ENCODE measurements around the gene MYO5B.
"Not testable (repeated sequence)": the region's sequence is repeated elsewhere in the genome, so short reads cannot be mapped to it uniquely, and the experiment has no call there.

The MYO5B gene

DNA sequence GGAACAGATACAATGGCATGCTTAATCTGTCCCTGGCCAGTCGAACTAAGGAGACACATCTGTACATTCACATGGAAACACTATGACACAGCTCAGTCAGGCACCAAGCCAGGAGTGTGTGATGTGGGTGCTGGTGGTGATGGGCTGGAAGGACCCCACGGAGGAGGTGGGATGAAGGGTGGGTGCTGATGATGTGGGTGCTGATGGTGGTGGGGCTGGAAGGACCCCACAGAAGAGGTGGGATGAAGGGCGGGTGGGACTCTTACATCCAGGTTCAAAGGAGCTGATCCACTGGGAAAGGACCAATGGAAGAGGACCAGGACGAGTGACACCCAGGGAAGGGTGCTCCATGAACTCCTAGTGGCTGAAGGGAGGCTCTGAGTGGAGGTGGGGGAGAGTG lies 346.8 kb downstream of the MYO5B start:
- DNase-seq, result no peak

DNA sequence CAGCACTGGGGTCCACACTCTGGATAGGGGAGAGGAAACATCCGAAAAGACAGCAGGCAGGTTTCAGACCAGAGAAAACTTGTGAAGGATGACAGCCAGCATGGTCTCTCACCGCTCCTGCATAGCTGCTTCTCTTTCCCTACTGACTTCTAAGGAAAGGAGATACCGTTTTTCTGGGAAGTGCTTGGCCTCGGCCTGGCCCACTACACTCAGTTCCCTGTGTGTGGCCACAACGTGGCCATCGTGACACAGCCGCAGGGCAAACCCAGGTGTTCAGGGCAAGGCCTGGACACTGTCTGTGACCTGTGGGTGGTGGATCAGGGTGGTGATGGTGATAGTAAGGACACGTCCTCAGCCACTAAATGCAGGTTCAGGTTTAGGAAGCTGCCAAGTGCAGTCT lies 347.4 kb downstream of the MYO5B start:
- DNase-seq, result no peak

DNA sequence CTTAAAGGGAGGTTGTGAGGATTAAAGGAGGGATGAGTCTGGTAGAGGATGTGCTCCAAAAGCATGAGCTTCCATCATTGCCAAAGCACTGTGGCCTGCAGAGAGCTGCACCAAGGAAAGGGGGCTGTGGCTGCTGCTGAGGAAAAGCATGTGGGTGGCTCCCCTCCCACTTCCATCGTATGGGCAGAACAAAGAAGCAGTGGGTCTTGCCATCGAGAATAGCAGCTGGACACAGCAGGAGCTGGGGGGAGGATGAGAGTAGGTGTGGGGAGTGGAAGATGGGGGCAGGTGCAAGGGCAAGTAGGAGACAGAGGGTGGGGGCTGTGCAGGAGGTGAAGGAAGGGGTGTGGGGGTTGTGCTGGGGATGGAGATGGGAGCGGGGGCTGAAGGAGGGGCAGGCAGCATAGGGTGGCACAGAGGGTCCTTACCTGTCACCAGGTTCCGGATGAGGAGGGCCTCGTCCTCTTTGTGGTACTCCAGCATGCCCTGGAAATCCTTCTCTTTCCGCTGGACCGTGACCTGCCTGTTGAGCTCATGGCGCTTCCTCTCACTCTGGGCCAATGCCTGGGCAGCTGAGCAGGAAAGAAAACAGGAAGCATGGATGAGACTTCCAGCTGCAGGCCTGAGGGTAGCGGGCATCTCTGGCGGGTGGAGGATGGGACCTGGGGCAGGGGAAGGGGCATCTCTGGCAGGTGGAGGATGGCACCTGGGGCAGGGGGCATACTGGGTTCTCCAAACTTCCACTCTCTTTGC lies 348.1 kb downstream of the MYO5B start:
- no peak for DNase-seq

DNA sequence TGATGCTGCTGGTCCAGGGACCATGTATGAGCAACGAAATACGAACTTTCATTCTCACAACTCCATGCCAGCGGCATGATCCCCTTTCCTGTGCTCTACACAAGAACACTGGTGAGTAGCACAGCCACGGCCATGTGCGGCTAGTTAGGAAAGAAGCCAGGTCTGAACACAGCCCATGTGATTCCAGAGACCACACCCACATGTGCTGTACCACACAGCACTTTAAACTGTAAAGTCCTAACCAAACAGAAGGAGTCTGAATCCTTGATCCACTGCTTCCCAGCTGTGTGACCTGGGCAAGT lies 348.6 kb downstream of the MYO5B start:
- DNase-seq, result peak; percentile 57

DNA sequence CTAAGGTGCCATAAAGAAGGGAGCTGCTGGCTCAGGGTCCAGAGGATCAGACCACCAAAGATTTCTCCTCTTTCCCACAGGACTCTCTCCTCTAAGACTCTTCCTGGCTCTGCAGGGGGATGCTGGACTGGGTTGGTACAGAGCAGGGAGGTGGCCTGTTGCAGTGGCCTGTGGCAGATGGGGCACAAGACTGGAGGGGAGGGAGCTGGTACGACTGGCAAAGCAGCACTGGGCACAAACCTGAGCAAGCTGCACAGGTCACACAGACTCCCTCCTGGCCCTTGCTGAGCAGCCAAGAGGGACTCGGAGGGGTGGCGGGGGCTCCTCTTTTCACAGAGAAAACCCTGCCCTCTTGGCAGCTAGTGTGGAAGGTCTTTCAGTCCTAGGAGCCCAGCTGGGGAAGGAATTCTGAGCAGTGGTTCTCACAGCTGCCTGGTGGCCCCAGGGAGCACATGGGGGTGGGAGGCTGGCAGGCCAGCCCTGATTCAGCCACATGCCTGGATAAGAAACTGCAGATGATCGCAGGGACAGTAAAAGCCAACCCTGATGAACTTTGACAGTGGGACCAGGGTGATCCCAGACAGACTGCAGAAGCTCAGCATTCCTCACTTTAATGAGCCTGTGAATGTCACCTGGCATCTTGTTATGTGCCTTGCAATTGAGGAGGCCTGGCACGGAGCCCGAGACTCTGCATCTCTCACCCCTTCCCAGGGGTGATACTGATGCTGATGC lies 349.2 kb downstream of the MYO5B start:
- no peak for DNase-seq

DNA sequence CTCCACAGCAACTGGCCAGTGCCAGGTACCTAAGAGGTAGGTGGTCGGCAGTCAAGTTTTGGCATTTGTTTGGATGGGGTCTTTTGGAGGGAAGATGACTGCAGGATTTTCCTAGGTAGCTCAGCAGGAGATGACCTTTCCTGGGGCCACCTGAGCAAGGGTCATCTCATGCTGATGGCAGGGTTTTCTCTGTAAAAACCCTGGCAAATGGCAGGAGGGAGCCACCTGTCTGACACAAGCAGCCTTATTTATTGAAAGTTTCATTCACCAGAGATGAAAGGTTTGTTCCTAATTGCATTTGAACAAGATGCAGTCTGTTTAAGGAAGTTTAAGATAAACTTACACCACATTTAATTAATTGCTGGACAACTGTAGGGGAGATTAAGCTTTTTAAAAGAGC lies 350.0 kb downstream of the MYO5B start:
- DNase-seq, result no peak

DNA sequence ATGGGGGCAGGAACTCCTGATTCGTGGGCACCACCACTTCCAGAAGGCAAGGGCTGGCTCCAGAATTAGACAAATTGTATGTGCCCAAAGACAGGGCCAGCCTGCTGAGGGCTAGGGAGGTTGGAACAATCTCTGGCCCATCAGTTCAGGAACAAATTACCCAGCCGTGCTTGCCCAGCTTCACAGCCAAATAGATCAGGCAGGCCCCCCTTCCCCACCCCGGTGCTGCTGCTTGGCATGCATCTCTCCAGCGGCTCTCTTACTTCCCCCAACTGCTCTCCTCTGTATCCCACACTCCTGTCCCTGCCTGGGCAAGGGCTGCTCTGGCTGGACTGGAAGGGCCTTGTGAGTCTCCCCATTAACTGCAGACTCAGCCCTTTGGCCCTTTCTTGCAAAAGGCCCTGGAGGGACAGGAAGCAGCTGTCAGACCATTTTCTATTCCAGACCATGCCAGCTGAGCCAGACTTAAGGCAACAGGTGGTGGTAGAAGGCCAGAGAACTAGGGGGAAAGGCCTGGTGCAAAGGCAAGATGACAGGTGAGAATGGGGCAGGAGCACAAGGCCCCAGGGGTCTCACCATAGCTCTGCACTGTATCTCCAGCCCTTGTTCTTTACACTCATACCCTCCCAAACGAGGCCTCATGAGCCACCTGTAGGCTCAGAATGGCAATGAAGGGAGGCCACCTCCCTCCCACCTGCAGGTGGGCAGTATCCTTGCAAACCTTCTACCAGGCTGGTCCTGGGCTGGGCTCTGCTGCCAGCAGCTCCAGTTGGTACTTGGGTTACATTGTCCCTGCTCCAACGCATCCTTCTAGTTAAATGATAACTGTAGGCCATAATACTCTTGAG lies 350.9 kb downstream of the MYO5B start:
- no peak for DNase-seq

DNA sequence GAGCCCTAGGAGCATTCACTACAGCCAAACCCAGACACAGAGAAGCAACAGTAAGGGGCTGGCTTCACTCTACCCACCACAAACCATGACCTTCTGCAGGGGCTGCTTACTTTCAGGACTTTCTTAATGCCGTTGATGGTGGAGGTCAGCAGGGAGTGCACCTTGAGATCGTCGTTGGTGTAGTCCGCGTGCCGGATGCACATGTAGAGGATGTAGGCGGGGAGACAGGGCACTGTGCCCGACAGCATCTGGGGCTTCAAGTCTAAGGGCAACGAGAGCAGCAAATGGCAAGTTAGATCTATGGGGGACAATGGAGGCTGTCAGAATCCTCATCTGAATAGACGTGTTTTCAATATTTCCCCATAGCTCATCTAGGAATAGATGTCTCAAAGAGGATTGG lies 351.8 kb downstream of the MYO5B start:
- no peak for DNase-seq

DNA sequence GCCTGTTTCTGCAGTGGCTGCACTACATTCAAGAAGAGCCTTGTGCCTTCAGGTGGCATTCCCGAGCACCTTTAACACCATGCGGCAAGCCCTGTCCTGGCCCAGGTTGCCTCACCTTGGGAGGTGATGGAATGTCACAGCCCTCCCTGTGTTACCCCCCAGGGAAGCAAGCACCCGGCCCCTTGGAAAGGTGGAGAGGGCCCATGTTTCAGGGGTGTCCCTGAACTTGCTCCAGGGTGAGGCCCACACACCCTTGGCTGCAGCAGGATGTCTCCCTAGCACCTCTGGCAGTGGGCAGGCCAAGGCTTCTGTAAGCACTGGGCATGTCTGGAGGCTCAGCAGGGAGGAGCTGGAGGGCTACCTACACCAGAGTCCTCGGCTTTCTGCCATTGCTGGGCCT lies 352.3 kb downstream of the MYO5B start:
- DNase-seq, result no peak

DNA sequence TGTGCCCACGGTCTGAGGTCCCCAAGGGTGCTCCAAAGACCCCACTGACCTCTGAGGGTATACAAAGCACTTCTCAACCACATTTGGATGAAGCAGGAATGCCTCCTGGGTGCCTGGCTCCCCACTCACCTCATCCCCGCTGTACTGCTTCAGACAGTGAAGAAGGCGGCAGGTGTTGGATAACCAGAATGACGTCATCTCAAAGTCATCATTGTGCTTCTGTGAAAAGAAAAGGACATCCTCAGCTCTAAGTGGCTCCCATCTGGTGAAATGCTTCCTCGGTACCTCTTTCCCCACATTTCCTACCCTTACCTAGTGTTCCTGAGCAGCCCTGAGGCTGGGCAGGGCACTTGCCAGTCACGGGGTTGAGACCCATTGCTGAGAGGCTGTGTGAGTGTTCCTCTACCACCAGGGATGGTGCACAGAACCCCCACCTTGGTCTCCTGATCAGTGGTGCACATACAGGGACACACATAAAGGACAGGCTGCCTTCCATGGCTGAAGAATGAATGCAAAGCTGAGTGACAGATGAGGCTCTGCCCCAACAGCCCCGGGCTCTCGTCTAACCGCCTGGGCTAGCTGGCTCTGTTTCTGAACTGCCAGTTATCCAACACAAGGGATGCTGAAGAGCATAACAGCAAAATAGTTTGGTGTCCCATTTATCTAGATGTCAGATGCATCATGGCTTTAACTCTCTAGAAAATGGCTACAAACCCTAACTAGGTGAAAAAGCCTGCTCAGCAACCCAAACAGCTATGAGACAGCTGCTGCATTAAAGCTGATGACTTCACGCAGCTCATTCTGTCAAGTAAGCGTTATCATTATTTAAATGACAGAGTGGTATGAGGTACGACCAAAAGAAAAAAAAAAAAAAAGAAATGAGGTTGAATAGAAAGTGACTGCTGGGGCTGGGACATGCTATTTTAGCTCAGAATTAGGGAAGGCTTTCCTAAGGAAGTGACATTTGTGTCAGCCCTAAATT lies 353.4 kb downstream of the MYO5B start:
- DNase-seq, result no peak

DNA sequence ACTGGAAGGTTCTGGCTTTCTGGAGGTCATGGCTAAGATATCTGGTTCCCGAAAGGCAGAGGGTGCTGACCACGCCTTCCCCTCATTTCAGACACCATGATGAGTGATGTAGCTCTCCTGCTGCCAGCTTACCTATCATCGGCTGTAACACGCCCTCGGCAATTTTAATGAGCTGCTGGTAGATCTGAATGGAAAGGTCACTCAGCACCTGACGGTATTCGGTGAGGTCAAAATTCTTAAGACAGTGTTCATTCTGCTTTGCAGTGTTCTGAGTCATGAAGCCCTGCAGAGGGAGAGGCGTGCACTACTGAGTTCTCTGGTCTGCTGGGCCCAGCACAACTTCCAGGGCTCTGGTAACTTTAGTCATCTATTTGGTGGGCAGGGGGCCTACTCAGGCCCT lies 355.9 kb downstream of the MYO5B start:
- peak; percentile 24 for DNase-seq

DNA sequence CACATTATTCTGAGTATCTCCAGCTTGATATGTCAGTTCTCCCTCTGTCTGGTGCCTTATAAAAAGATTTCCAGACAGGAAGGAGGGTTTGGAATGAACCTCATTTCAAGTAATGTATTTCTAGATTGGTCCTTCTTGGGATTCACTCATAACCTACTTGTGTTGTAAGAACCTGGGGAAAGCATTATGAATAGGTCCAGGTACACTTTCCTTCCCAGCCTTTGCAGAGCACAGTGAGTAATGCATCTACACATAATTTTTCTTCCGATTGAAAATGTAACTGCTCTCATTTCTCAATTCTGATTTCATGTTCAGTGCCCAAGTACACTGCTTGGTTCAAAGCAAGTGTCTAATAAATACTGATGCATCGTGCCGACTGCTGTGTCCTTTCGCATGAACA lies 356.6 kb downstream of the MYO5B start:
- DNase-seq, result no peak

DNA sequence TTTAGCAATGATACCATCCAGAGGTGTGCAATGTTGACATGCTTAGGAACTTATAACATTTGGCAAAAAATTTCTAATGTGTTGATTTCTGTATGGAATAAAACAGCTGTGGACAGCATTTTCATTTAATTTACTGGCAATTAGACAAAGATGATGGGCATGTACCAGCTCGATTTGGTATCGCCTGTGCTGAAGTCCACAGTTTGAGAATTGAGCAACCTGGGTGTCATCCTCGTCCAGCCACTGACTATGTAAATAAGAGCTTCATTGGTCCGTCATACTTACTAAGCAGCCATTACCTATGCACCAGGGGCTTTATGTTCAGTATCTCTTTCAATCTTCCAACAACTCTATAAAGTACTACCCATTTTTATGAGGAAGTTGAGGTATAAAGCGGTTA lies 357.1 kb downstream of the MYO5B start:
- DNase-seq, result no peak

DNA sequence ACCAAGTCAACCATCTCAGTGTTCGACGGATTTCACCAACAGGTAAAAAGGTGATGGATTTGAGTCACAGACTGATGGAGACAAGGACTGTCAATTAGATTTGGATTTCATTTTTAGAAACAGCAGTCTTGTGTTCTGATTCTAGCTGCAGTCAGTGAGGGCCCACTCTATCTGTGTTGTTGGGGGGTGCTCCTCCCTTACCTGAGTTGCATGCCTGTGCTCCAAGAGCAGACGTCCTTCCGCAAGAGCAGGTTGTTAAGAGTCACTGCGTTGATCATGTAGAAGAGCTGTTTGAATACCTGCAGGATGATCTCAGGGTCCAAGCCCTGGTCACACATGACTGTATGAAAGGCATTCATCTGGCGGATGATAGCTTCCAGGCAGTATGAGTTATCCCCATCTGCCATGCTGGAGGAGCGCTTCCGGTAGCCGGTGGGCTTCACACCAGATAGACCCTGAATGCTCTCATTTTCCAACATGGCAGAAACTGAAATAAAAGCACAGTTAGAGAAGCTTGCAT lies 357.6 kb downstream of the MYO5B start:
- not testable (repeated sequence) for DNase-seq

DNA sequence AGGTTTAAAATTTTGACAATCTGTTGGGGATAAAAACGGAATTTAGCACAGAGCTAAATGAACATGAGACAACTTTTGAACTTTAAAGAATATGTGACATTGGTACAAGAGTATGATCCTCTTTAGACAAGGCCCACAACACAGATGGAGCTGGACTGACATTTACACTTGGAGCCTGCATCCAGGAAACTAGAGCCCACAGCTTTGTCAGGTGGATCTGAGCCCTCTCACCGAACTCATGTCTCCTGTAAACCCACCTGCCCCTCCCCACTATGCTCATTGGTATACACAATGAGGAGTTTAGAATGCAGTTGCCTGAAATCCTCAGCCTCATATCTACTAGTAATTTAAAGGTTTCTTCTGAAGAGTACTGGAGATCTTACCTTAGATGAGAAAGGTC lies 359.5 kb downstream of the MYO5B start:
- no peak for DNase-seq

DNA sequence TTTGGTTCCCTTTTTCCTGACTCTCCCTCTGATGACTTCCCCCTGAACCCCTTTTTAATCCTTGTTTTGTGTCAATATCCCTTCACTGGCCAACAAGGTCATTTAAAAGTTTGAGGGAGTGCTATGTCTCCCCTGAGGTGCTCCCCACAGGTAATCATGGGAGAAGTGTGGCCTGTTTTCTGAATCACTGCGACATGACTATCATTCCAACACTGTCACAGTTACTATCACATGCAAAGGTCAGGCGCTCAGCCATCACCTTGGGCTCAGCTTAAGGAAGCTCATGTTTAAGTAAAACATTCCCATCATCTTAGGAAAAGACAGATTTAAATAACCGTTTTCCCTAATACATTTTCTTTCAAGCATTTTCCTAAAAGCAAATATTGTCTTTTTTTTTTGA lies 360.7 kb downstream of the MYO5B start:
- DNase-seq, result no peak

DNA sequence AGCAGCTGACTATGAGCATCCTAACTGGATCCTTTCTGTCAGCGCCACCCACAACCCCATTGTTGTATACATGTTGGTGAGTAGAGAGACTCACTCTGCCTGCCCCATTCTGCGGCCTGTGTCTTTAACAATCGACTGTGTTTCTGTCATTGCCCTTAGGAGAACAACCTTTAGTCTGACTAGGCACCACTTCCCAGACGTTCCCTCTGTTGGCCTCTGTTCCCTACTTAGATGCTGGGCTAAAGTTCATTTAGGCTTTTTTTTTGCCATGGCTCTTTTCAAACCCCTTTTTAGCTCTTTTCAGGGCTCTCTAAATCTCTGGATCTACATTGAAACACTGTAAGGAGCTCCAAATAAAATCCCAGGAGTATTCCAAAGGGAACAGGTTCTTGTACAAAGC lies 361.1 kb downstream of the MYO5B start:
- DNase-seq, result no peak

DNA sequence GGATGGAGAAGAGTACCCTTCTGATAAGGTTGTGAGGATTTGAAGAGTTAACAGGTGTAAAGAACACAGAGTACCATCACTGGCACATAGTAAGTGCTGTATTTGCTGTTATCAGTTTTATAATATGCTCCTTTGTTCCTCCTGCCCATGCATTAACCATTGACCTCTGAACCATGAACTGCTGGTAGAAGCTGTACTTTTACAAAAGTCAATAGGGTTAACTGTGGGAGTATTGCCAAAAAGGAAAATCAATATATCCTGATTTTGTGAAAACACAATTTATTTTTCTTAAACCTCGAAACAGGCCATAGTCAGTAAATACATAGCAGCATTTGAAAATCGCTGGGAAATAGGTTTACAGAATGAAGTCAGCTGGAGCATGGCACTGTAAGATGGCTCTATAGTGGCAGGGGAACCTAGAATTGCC lies 362.7 kb downstream of the MYO5B start:
- no peak for DNase-seq

DNA sequence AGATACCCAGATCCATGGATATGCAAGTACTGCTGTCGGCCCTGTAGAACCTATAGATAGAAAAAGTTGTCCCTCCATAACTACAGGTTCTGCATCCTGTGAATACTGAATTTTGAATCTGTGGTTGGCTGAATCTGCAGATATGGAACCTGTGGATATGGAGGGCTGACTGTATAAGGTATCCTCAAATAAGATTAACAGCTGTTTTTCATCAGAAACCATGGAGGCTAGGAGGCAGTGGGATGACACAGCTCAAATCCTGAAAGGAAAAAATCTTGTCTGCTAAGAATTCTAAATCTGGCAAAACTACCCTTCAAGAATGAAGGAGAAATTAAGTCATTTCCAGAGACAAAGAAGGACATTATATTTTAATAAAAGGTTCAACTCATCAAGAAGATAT lies 367.0 kb downstream of the MYO5B start:
- DNase-seq, result no peak

DNA sequence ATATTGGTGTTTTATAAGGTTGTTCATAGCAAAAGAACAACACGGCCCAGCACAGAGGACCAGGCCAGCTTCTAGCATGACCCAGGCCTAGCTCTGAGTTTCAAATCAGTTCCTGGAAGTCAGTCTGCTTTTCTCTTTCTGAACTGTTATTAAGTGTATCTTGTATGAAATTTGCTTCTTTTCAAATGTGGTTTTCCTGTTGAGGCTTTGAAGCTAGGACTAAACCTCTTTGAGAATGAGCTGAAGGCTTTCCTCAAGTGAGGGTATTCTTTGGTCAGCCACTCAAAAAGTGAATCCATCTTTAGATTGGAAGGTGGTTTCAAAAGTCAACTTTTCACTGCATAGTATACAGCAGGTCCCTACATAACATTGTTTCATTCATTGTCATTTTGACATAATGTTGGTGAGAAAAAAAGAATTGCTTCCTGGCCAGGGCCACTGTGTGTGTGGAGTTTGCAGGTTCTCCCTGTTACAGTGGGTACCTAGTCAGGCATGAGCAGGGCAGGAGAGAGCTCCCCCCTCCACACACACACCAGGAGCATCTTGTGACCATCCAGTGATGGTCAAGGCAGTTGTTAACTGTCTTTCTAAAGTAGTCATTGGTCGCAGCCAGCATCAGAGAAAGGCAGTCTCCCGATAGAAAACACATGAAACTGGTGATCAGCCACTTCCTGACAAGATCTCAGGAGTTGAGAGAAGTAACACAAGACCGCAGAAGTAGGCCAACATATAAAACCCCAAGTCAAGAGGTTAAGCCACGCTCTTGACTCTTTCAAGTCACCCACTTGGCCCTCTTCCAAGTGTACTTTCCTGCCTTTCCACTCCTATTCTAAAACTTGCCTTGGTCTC lies 374.9 kb downstream of the MYO5B start:
- DNase-seq, result no peak

DNA sequence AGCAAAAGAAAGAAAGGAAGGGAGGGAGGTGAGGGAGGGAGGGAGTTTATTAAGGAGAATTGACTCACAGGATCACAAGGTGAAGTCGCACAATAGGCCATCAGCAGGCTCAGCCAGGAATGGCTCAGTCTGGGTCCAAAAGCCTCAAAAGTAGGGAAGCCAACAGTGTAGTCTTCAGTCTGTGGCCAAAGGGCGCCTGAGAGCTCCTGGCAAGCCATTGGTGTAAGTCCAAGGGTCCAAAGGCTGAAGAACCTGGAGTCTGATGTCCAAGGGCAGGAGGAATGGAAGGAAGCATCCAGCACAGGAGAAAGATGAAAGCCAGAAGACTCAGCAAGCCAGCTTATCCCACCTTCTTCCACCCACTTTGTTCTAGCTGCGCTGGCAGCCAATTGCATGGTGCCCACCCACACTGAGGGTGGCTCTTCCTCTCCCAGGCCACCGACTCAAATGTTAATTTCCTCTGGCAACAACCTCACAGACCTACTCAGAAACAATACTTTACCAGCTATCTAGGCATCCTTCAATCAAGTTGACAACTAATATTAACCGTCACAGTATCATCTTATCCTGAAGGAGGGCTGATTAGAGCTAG lies 375.8 kb downstream of the MYO5B start:
- DNase-seq, result no peak
